IMR-90 (cell line): ENCODE results near the gene FBXO31. TPM values are rescaled to one million over a fixed set of nuclear protein-coding genes. Genes with fewer than 3 reads are reported as not detected.

Source experiments
- ATAC-seq: fragments of 200-7000 bp; cut with Tn5 transposase; 2 replicates; pipeline ENCODE4 v1.9.1; 2020; ENCODE audit warnings: low read depth, mild to moderate bottlenecking, moderate library complexity
- BruUV-seq: library from RNA; stranded (reverse); fragments of 400-500 nt; replicated peaks from 2 replicates; lab custom pipeline; 2021; lab: Mats Ljungman, UMichigan
- CTCF ChIA-PET: fragments of 300-600 bp; formaldehyde crosslinking; extraction: SDS; loops from one replicate; lab custom pipeline; 2021; ENCODE audit warnings: antibody characterized with exemption; lab: Yijun Ruan, JAX
- POLR2A ChIA-PET: fragments of 300-600 bp; sonication (Branson Sonifier 250); formaldehyde crosslinking; loops from one replicate; lab custom pipeline; 2022; ENCODE audit warnings: antibody characterized with exemption; ENCODE audit not compliant: unreplicated experiment; lab: Charles Lee
- DNase-seq: peaks from one replicate; pipeline ENCODE4 v3.0.0; 2013
- H2AFZ ChIP-seq: replicated peaks from 2 replicates; pipeline ENCODE3; 2013; ENCODE audit warnings: low read length, mild to moderate bottlenecking; ENCODE audit not compliant: poor library complexity
- H2AK5ac ChIP-seq: 2 replicates; pipeline ENCODE4 v1.6.1; 2013; ENCODE audit warnings: low read depth, low read length, inconsistent platforms
- H2AK9ac ChIP-seq: replicated peaks from 2 replicates; pipeline ENCODE3; 2013; ENCODE audit warnings: mild to moderate bottlenecking, low read depth, low read length, moderate library complexity; ENCODE audit not compliant: poor library complexity
- H2BK120ac ChIP-seq: 2 replicates; pipeline ENCODE4 v1.6.1; 2013; ENCODE audit warnings: low read depth, low read length, inconsistent platforms
- H2BK15ac ChIP-seq: 3 replicates; pipeline ENCODE4 v1.6.1; 2013; ENCODE audit warnings: low read depth, low read length, inconsistent platforms
- H2BK20ac ChIP-seq: 2 replicates; pipeline ENCODE4 v1.6.1; 2013; ENCODE audit warnings: low read depth, mild to moderate bottlenecking, inconsistent platforms, low read length, moderate library complexity
- H2BK5ac ChIP-seq: 2 replicates; pipeline ENCODE4 v1.6.1; 2013; ENCODE audit warnings: mild to moderate bottlenecking, low read depth, low read length, inconsistent platforms; ENCODE audit not compliant: poor library complexity, severe bottlenecking
- H3K14ac ChIP-seq: replicated peaks from 2 replicates; pipeline ENCODE4 v1.6.1; 2013; ENCODE audit warnings: low read depth, low read length, inconsistent platforms
- H3K18ac ChIP-seq: 2 replicates; pipeline ENCODE4 v1.6.1; 2013; ENCODE audit warnings: low read depth, low read length, control low read depth
- H3K23ac ChIP-seq: 2 replicates; pipeline ENCODE4 v1.6.1; 2013; ENCODE audit warnings: low read depth, low read length, inconsistent platforms
- H3K27ac ChIP-seq: 2 replicates; pipeline ENCODE4 v1.5.1; 2013; ENCODE audit warnings: mild to moderate bottlenecking, control low read depth, low read length; ENCODE audit not compliant: insufficient read depth
- H3K27me3 ChIP-seq: 2 replicates; pipeline ENCODE4 v1.6.1; 2013; ENCODE audit warnings: low read length; ENCODE audit not compliant: control insufficient read depth, insufficient read depth
- H3K36me3 ChIP-seq: 2 replicates; pipeline ENCODE4 v1.6.1; 2013; ENCODE audit warnings: low read length, mixed read lengths; ENCODE audit not compliant: control insufficient read depth, insufficient read depth
- H3K4ac ChIP-seq: 2 replicates; pipeline ENCODE4 v1.6.1; 2013; ENCODE audit warnings: low read depth, low read length, inconsistent platforms
- H3K4me1 ChIP-seq: 2 replicates; pipeline ENCODE4 v1.6.1; 2013; ENCODE audit warnings: low read length, mixed read lengths; ENCODE audit not compliant: control insufficient read depth, insufficient read depth
- H3K4me2 ChIP-seq: 2 replicates; pipeline ENCODE4 v1.6.1; 2013; ENCODE audit warnings: low read depth, mild to moderate bottlenecking, control low read depth, low read length, moderate library complexity
- H3K4me3 ChIP-seq: 2 replicates; pipeline ENCODE4 v1.5.1; 2013; ENCODE audit warnings: low read depth, mild to moderate bottlenecking, control low read depth, low read length, moderate library complexity; ENCODE audit not compliant: insufficient read depth
- H3K56ac ChIP-seq: 2 replicates; pipeline ENCODE4 v1.6.1; 2013; ENCODE audit warnings: low read length, inconsistent platforms; ENCODE audit not compliant: insufficient read depth; ENCODE audit errors: extremely low read depth
- H3K79me1 ChIP-seq, 2 experiments: 2 replicates each; pipeline ENCODE4 v1.6.1; 2013; ENCODE audit warnings: low read length in 2 of 2, inconsistent platforms in 1 of 2, low read depth in 1 of 2
- H3K9ac ChIP-seq: 2 replicates; pipeline ENCODE4 v1.6.1; 2013; ENCODE audit warnings: low read depth, low read length, control low read depth
- H3K9me1 ChIP-seq: 2 replicates; pipeline ENCODE4 v1.6.1; 2013; ENCODE audit warnings: low read length, inconsistent platforms; ENCODE audit not compliant: insufficient read depth
- H3K9me3 ChIP-seq: 2 replicates; pipeline ENCODE4 v1.6.1; 2013; ENCODE audit warnings: low read length; ENCODE audit not compliant: control insufficient read depth, insufficient read depth
- H4K20me1 ChIP-seq: 2 replicates; pipeline ENCODE4 v1.6.1; 2013; ENCODE audit warnings: low read length, inconsistent platforms; ENCODE audit not compliant: insufficient read depth
- H4K5ac ChIP-seq: 2 replicates; pipeline ENCODE4 v1.6.1; 2013; ENCODE audit warnings: mild to moderate bottlenecking, low read depth, low read length, control low read depth
- H4K8ac ChIP-seq, 2 experiments: 2 replicates each; pipeline ENCODE4 v1.6.1; 2013; ENCODE audit warnings: low read depth in 2 of 2, low read length in 2 of 2, control low read depth in 1 of 2, inconsistent platforms in 1 of 2
- H4K91ac ChIP-seq: 2 replicates; pipeline ENCODE4 v1.6.1; 2013; ENCODE audit warnings: low read depth, low read length, inconsistent platforms; ENCODE audit not compliant: insufficient read depth
- RAD21 ChIP-seq: IDR thresholded peaks from 2 replicates; pipeline ENCODE4 v1.6.1; 2012; ENCODE audit warnings: low read length, improper control_type of control experiment
- WGBS, 2 experiments: methylation state at CpG; one replicate each; pipeline versions ENCODE4 v1.1.5 to v1.1.7; 2013; ENCODE audit warnings: missing lambda C conversion rate in 2 of 2; ENCODE audit not compliant: insufficient read length in 1 of 2; ENCODE audit errors: extremely low coverage in 2 of 2; 5-methylcytosine and 5-hydroxymethylcytosine counted together
- dilution Hi-C: fragments of 300-500 bp; cut with HindIII; formaldehyde crosslinking; loops from one replicate; pipeline ENCODE4 v1.14.3; 2018; ENCODE audit warnings: low sequenced_read_pairs; ENCODE audit not compliant: unreplicated experiment
- in situ Hi-C: fragments of 300-500 bp; cut with MboI; formaldehyde crosslinking; loops from 3 replicates; pipeline ENCODE4 v1.14.3; 2019; ENCODE audit warnings: low sequenced_read_pairs, inconsistent platforms, mixed read lengths
- intact Hi-C: fragments of 100-400 bp; cut with micrococcal nuclease; formaldehyde crosslinking; loops from 2 replicates; pipeline ENCODE4 v1.10.0; 2022
- polyA plus RNA-seq, 3 experiments: library from polyadenylated mRNA; depleted of rRNA; stranded (reverse); fragments of >200 nt; gene quantifications; 2 replicates each; pipeline ENCODE4 v1.2.3, GENCODE V29; 2012; ENCODE audit warnings: low replicate concordance in 1 of 3
- total RNA-seq: library from RNA; depleted of rRNA; stranded (reverse); fragments of >200 nt; gene quantifications from 2 replicates; pipeline ENCODE4 v1.2.3, GENCODE V29; 2012

The FBXO31 gene
- total and polyA plus RNA-seq, 2 of the 4 experiments (the other 2 are of a cell fraction) = 10.4 to 16.9 TPM

DNA sequence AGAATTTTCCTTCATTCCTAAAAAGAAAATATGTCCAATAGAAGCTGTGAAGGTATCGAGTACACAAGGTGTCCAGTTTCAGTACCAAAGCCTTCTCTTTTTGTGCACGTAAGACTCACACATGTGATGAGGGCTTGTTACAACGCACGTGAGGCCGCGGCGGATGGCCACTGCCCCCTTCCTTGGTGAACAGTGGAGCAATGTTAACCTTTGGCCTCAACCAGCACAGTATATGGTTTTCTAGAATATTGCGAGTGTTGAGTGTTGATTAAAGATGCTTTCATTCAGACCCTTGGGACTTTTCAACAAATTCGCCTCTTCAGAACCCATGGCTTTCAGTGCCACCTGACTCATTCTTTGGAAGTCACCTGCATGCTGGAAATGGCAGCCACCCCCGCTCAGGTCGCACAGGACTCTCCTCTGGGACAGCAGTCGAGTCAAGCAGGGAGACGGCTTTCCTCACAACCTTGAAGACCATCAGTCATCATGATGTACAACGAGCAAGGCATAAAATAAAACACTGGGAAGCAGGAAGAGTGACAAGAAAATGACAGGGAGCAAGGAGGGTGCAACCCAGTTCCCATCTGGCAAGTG is 23.0 kb upstream of the FBXO31 start:
- BruUV-seq = no TSS peak

More for the DNA sequence above, 23.0 kb upstream of the FBXO31 start:
- H2BK120ac ChIP-seq = no peak overlapping the region
- H4K20me1 ChIP-seq = peaks cover 19% of the 10 kb centered on the region
- no peaks in the 10 kb centered on the region for H3K9me3 ChIP-seq
- no peak overlapping the region for H3K4me3 ChIP-seq
- H3K4me1 ChIP-seq = no peaks in the 10 kb centered on the region
- H2AK9ac ChIP-seq = no peak overlapping the region
- no peak overlapping the region for H3K18ac ChIP-seq
- peaks cover 8% of the 10 kb centered on the region; the same call in 1 of the 2 replicates for H3K9me1 ChIP-seq
- no peak overlapping the region for H2AFZ ChIP-seq
- no peak overlapping the region for H4K8ac ChIP-seq
- no peak overlapping the region for H3K4ac ChIP-seq
- dilution Hi-C loops (no loop called here), in situ Hi-C loops (loop anchor here (25.0 kb wide), 1 partner anchor 356 kb away; the partner anchor contains the start of gene KLHDC4), intact Hi-C loops (no loop called here)
- no peak overlapping the region for H2AK5ac ChIP-seq
- no peak overlapping the region for H3K4me2 ChIP-seq
- ChIA-PET CTCF (no interaction called here), POLR2A (no interaction called here)
- TF ChIP-seq RAD21 = no peak
- H2BK5ac ChIP-seq = no peak overlapping the region
- DNase-seq (no peak), ATAC-seq (no peak)
- peaks cover 51% of the 10 kb centered on the region for H3K36me3 ChIP-seq
- no peak overlapping the region for H3K14ac ChIP-seq
- no peak overlapping the region for H3K56ac ChIP-seq
- no peak overlapping the region for H4K91ac ChIP-seq
- no peak overlapping the region for H3K9ac ChIP-seq
- H2BK15ac ChIP-seq = no peak overlapping the region
- H3K27ac ChIP-seq = no peak overlapping the region
- H3K79me1 ChIP-seq = peaks cover 9 to 22% of the 10 kb centered on the region in 2 experiments; a peak in 3 of 4 replicates
- H2BK20ac ChIP-seq = no peak overlapping the region
- no peak overlapping the region for H4K5ac ChIP-seq
- H3K27me3 ChIP-seq = no peaks in the 10 kb centered on the region
- no peak overlapping the region for H3K23ac ChIP-seq
- 100% methylated on average over 2 of the region's 14 CpGs; no CpG with 5 or more reads in 1 of the 2 experiments for WGBS, 2 experiments
